Measurements from ENCODE around the gene OSTN.
"Not testable (repeated sequence)": the region's sequence is repeated elsewhere in the genome, so short reads cannot be mapped to it uniquely, and the experiment has no call there.

Gene OSTN

DNA sequence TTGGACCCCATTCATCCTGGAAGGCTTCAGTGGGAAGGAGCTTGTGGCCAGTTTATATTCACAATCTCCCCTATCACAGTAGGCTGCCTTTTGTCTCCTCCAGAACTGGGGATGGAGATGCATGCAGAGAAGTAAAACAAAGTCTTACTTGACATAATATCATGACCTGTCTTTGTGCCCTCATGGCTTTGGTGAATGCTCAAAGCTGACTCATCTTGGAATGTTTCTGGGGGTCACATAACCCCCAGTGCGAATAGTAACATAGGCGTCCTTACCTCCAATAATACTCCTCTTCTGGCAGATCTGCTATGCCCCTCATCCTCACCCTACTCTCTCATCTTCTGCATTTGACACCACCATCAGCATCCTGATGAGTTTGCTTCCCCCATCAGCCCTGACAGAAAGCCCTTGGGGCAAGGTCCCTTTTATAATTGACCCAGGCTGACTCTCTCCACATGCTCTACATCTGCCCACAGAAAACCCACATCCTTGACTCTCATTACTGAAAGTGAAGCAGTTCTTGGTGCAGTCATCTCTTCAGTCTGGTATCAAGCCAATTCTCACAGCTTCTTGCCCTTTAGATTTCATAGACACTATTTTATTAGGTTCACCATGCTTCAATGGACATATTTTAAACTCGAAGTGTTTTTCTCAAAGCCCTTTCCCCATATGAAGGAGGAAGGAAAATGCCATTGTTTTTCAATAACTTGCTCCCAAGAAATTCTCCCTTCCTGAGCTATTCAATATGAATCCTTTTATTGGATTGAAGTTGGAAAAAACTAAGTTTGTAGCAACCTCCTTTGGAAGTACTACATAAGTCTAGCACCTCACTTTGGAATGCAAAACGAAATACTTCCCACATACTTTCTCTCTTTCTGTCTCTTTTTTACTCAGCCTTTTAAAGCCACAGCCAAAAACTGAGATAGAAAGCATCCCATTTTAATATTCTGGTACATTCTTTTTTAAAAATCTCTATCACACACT is 36.6 kb downstream of the OSTN start:
- no peak for DNase-seq

GRCh38 chr3:191236646-191237045 is 37.6 kb downstream of the OSTN start:
- DNase-seq = no peak

DNA sequence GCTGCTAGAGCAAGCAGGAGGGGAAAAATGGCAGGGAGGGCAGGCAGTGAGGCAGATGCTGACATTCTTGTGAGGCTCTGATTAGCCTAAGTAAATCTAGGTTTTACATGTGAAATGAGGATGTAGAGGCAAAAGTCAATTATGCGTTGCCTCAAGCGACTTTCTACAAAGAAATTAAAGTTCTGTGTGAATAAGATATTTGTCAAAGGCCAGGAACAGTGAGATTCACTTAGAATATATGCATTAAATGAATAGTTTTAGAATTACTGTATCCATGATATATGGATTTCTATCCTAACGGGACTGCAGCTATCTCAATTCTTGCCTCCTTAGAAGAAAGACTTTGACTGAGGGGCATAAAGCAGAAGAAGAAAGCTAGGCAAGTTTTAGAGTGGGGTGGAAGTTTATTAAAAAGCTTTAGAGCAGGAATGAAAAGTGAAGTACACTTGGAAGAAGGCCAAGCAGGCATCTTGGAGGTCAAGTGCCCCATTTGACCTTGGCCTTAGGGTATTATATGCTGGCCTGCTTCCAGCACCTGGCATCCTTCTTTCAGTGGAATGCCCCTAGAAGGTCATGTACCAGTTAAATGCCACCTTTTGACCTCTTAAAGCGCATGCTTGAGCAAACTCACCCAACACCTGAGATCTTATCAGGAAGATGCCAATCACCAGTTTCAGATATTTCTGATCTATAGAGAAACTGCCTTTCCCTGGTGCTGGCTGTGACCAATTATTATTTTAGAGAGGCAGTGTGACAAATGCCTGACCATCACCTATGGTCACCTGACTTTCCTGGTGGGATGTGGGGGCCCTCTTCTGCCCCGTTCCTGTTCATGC is 38.2 kb downstream of the OSTN start:
- DNase-seq = no peak

- DNase-seq = no peak
Observed at GRCh38 chr3:191238321-191238817, 39.3 kb downstream of the OSTN start.

DNA sequence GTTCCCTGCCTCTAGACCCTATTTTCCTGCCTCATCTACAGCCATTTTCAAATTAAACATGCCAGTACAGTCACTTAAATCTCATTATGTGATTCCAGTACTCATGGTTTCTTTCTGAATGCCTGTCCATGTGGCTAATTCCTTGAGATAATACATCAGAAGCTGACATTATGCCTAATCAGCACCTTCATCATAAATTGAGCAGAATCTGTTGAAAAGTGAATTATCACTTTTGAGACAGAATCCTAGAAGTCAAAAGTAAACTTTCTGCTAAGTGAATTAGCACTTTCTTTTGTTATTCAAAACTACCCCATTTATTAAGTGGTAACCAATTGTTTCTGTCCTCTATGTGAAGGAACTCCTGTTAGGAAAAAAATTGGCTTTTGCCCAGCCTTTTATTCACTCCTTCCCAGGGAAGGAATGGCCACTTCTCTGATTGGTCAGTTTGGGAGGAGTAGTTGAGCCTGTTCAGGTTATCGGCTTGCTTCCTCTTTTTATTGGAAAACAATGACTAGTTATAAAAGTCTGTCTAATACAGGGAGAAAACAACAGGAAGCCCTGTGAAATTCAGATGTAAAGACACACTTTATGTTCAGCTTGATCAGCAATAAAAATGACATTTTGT is 40.5 kb downstream of the OSTN start:
- no peak for DNase-seq

GRCh38 chr3:191240486-191240885 is 41.4 kb downstream of the OSTN start:
- no peak for DNase-seq

DNA sequence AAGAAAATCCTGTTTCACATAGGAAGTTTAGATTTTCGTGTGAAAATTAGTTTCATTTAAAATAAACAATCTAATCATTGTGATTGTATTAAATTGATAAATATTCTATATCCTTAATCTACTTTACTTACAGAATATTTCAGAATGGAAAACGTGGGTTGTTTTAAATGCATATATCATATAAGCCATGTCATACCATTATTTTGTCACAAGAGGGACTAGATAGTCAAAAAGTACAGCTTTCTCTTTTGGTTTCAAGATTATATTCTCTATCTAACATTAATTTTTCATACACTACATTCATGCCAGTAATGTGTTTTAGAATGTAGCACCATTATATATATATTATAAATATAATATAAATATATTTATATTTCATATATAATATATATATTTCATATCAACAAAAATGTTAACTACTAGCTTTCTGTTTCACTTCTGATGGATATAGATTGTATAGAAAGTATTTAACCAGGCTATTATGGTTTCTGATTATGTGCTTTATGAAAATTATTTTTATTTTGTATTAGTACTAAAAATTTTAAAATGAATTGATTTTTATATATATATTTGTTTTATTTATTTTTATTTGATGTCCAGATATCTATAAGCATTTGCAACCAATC is 45.3 kb downstream of the OSTN start:
- no peak for DNase-seq

GRCh38 chr3:191246034-191246433 is 47.0 kb downstream of the OSTN start:
- not testable (repeated sequence) for DNase-seq

DNA sequence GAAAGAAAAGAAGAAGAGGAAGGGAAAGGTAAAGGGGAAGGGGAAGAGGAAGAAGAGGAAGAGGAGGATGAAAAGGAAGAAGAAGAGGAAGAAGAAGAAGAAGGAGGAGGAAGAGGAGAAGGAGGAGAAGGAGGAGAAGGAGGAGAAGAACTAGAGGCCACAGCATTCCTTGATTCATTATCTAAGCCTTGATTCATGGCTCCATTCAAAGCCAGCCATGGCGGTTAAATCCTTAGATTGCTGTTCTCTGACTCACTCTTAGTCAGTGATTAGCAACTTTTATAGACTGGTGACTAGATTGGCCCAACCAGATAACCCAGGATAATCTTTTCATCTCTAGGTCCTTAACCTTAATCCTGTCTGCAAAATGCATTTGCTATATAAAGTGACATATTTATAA is 47.6 kb downstream of the OSTN start:
- DNase-seq = no peak

DNA sequence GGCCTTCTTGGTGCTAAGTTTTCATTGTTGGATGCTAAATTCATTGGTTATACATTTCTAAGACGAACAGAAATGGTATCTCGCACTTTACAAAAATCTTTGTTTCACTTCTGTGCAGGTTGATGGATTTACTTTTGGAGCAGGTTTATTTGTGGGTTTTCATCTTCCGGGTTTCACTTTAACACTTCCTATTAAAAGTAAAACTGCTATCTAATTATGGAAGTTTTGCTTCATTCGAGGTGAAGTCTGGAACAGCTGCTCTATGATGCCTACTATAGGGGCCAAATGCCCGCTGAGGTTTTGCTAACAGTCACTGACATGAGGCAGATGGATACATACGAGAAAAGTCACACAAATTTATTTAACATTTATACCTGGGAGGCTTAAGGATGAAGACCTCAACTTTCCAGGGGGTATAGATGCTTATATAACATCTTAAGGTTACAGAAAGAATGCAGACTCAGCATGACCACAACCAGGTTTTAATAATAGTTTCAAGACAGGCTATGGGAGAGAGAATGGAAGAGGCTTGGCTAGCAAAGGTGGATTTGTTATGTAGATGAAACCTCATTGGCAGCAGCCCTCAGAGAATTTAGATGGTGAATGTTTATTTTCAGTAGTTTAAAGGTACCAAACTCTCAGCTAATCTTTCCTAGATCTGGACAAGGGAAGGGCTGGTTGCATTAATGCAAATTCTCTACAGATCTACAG is 54.2 kb downstream of the OSTN start:
- DNase-seq = no peak

- no peak for DNase-seq
Observed at GRCh38 chr3:191254098-191254873, 55.2 kb downstream of the OSTN start.

DNA sequence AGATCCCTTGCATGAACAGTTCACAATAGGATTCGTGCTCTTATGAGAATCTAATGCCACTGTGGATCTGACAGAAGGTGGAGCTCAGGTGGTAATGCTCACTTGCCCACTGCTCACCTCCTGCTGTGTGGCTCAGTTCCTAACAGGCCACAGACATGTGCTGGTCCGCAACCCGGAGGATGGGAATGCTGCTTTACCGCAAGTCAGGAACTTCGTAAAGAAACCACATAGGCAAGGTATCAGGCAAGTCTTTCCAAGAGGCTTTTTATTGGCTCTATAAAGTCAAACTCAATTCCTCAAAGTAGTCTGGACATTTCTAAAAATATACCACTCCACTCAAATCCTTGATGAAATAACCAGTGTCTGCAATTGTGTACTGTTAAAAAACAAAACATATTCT is 56.1 kb downstream of the OSTN start:
- no peak for DNase-seq

- no peak for DNase-seq
Observed at GRCh38 chr3:191256405-191256804, 57.4 kb downstream of the OSTN start.

- no peak for DNase-seq
Observed at GRCh38 chr3:191257286-191257685, 58.2 kb downstream of the OSTN start.

DNA sequence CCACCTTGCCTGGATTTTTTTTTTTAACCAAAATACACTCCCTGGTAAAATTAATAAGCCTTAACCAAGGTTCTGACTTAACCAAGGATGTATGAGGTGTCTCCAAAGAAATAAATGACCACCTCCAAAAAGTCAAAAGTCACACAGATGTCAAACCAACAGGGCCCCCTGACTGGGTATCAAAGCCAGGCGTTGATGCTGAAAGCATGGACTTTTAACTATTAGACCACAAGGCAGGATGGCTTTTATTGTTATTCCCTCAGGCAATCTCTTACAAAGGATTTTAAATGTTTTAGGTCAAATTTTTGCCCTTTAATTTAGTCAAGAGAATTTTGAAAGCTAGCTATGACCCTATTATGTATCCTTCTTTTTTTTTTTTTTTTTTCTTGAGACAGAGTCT is 60.4 kb downstream of the OSTN start:
- no peak for DNase-seq

- no peak for DNase-seq
Observed at GRCh38 chr3:191260431-191261303, 61.6 kb downstream of the OSTN start.

- no peak for DNase-seq
Observed at GRCh38 chr3:191261304-191261638, 62.2 kb downstream of the OSTN start.

DNA sequence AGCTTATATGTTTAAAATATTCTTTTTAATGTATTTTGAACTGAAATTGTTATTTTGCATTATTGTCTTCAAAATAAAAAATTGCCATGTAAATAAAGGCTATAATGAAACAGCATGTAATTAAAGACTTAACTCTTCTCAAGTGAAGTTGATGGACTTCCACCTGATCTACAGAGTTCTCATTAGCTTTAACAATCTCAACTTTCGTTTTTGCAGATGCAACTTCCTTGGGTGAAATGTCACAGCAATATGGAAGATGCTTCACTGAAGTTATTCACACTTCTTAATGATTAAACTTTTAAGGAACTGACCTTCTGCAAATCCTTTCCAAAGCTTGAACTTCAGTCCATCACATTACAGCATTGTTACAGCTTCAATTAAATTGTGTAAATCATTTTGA is 63.6 kb downstream of the OSTN start:
- no peak for DNase-seq

DNA sequence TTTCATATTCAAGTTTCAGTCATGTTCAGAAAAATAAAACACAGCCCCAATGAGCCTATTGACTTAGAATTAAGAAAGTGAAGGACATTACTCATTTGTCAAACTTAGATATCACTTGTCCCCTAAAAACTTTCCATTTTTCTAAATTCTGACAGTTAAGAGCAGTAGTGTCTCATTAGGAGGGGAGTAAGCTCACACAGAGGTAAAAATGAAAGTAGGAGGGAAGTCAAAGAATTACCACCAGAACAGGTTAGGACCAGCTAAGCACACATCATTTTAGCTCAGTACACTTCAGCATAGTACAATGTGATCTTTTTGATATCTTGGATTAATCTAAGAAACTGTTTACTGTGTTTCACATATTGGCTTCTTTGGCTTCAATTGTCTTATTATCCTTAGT is 64.3 kb downstream of the OSTN start:
- no peak for DNase-seq

GRCh38 chr3:191263850-191264249 is 64.8 kb downstream of the OSTN start:
- DNase-seq = no peak

Measured in NCI-H1694 (cell line).